ENCODE results near the gene KYNU.

Gene KYNU

DNA sequence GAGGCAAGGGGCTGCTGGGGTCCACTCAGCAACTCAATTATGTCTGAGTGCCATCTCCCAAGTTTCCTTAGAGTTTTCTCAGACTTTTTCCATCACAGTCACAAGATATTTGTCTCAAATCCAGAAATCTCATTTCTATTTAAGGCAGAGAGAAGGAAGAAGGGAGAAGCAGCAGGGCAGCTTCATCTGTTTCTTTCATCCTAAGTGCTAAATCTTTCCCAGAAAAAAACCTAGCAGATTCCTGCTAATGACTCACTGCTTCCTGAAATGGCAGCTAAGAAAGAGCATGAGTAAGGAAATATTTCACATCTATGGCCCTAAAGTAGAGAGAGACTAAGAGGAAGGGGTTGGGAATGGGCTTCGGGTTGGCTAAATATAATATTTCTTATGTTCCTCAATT is 88.0 kb downstream of the KYNU start:
- DNase-seq (ENCODE audit: low read depth), result no peak

DNA sequence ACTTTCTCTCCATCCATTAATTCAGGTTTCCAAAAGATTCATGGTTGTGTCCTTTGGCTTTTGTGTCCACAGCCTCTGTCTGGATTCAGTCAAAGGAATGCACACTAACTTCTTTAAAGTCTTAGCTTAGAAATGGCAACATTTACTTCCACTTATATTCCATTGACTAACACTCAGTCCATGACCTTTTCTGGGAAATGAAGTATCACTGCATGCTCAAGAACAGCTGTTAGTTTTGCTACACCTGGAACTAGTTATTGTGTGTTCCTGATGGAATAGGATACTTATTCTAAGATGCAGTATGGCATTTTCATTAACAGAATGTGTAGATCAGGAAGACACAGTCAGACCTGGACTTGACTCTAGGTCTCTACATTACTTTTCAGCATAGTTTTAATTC is 88.8 kb downstream of the KYNU start:
- DNase-seq (ENCODE audit: low read depth), result no peak

DNA sequence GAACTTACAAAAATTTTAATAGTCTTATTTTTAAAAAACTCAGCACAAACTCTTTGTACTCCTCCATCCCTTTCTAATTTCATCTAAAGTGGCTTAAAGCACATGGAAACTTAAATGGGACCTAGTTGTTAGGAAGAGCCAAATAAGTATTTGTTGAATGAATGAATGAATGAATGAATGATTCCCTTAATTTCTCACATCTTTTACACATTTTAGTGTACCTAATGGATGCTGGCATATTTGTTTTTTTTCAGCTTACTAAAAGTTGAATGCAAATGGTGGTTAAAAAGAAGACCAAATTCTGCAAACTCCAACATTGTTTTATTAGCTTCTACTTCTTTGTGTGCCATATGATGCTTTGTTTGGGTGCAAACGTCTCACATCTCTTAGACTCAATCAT is 89.6 kb downstream of the KYNU start:
- DNase-seq (ENCODE audit: low read depth), result no peak

DNA sequence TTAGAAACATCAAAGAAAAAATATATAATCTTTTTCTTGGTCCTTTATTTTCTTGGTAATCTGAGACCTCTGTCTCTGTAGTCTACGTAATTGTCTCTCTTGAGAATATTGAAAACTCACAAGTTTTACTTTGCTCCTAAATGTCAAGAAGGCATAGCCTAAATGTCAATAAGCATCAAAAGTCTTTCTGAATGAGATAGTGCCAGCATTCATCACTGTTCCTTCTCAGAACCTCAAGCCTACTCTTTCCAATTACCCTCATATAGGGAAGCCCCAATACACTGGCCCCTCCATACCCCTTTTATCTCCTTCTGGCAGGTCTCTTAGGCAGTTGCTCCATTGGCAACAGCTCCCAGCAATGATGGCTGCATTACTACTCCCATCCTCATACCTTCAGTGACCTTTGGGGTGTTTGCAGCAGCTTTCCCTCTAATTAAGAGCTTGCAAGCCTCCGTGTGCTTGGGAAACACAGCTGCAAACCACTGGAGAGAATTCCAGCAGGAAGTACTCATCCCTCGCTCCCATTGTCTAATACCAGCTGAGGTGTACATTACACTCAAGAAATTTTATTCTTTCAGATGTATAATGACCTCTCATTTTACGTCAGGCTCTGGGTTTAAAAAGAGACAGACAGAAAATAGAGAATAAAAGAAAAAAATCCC is 95.8 kb downstream of the KYNU start:
- no peak for DNase-seq (ENCODE audit: low read depth)

DNA sequence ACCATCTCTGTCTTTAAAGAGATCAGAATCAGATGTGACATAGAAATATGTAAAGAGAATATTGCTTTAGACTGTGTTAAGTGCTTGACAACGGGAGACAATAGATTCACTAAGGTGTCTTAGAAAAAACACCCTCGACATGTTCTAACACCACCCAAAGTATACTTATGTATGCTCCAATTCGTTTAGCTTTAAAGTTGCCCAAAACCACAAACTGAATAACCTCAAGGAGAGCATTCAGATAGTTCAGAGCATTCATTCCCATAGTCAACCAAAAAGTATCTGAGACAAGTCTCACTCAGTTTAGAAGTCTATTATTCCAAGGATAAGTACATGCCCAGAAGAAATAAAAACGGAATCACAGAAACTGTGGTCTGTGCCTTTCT is 96.4 kb downstream of the KYNU start:
- DNase-seq (ENCODE audit: low read depth), result no peak

DNA sequence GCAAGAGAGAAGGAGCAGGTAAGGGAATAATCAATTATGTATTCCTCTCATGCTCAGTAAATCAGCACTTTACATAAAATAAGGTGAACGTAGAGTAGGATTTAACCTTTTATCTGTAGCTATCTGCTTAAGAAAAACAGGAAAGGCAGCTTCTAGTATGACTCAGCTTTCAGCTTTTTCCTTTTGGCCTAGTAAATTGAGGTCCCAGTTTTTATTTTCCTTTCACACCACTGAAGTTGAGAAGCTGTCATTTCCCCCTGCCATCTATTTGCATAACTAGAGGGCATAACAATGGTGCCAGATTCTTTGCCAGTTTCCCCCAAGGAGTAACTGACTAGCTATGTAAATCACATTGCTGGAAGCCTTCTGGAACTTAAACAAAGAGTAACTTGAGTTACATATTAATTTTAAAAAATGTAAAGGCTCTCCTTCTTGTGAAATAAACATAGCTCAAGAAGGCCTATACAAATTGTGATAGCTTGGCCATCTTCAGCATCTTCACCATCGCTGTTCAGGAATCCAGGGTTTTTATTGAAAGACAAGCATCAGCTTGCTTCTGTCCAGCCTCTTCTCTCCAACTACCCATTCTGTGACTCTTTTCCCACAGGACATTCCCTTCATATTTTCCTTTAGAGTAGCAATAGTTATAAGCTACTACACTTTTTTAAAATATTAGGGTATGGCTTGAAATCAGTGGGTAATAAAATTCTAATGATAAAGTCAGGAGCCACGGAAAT is 97.0 kb downstream of the KYNU start:
- DNase-seq (ENCODE audit: low read depth), result no peak

DNA sequence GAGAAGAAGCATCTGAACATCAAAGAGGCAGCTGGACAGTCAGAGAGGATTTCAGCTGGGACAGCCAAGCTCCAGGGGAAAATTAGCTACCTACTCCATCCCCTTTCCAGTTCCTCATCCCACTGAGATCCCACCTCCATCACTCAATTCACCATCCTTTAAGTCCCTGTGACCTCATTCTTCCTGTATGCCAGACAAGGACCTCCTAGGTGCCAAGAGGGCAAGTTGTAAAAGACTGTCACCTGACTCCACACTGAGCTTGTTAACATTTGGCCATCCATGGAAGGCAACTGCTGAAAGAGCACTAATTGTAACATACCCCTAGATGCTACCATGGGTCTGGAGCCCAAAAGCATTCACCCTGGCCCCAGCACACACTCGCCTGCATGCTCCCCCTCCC is 97.8 kb downstream of the KYNU start:
- no peak for DNase-seq (ENCODE audit: low read depth)

DNA sequence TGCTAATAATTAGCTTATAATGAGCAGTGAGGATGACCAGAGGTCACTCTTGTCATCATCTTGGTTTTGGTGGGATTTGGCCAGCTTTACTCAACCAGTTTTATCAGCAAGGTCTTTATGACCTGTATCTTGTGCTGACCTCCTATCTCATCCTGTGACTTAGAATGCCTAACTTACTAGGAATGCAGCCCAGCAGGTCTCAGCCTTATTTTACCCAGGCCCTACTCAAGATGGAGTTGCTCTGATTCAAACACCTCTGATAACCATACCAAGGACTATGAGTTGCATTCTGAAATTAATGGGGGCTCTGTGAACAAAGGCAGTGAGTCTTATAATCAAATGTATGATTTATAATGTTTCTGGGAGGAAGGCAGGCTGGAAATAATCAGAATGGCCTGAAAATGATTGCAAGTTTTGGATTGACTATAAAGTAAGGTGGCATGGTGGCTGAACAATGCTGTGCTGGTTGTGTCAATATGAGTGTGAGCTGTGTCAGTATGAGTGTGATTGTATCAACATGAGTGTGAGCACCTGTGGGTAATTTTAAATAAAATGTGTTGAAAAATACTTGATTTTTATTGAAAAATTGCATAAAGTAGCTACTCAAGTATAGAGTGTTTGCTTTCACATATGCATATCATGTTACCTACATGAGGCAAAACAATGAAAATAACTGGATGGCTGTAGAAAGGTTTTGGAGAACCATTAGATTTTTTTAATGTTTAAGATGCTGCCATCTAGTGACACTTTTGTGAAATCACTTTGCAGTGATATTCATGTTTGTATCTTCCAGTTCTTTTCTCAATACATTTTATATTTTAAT is 103.0 kb downstream of the KYNU start:
- DNase-seq (ENCODE audit: low read depth), result no peak

DNA sequence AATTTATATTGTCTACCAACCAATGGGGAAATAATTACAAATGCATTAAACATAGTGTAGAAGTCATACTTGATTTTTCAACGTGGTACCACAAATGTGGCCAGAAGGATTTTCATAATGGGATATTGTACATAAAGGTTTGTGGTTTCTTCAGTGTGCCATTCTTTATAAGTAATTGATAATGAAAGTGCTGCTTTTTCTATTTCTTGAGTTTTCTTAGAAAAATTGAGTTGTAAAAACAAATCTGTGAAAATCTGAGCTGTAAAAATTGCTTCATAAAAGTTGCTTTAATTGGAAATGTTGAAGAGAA is 103.6 kb downstream of the KYNU start:
- DNase-seq (ENCODE audit: low read depth), result no peak

DNA sequence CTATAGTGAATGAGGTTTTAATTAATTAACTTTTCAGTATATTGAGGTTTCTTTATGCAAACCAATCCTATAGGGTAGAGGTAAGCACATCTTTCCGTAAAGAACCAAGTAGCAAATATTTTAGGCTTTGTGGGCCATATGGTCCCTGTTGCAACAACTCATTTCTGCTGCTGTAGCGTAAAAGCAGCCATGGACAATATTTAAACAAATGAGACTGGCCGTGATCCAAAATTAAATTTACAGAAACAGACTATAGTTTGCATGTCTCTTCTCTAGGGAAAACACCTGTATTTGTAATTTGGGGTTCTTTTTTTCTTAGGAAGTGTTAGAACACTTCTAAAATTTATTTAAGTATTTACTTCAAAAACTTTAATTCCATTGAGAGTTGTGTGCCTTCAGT is 104.3 kb downstream of the KYNU start:
- DNase-seq (ENCODE audit: low read depth), result no peak

DNA sequence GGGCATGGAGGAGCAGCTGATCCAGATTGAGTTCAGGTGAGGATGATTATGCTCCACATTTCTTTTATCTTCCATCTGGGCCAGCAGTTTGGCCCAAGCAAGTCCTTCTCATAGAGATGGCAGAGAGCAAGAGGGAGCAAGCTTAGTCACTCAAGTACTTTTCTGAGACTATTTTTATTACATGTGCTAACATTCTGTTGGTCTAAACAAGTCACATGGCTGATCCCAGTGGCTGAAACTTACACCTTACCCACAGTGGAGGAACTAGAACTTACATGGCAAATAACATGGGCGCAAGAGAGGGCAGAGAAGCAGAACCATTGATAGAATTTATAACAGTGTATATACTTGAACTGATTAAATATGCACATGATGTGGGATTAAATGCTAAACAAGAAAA is 105.7 kb downstream of the KYNU start:
- no peak for DNase-seq (ENCODE audit: low read depth)

DNA sequence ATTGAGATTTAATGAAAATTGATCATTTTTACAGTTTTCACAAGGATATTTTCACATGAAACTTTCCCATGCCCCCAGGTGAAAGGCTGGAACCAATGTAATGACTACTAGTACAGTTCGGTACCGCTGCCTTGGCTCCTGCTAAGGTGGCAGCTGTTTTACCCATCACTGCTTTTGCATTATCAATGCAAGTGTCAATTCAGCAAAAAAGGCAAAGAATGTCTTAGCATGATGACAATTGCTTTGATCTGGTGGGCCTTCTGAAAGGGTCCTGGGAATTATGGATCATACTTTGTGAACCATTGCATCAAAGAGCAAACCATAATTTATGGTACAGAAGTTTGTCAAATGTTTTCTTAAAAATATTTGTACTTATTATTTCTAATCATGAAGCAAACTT is 107.2 kb downstream of the KYNU start:
- no peak for DNase-seq (ENCODE audit: low read depth)

DNA sequence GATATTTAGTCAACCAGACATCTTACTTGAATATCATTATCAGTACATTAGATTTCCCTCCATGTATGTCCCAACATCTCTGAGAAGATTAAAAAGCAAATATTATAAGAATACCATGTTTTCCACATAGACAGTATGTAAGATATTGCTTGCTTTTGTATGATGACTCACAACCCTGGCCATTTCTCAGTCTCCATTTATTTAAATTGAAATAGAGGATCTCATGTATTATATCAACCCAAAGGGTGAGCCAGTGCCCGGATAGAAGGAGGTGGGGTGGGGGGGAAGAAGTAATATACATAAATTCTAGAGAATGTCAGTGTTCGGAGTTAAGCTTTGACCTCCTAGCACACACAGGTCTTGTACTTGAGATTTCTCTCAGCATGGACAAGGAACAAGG is 109.6 kb downstream of the KYNU start:
- DNase-seq (ENCODE audit: low read depth), result no peak

DNA sequence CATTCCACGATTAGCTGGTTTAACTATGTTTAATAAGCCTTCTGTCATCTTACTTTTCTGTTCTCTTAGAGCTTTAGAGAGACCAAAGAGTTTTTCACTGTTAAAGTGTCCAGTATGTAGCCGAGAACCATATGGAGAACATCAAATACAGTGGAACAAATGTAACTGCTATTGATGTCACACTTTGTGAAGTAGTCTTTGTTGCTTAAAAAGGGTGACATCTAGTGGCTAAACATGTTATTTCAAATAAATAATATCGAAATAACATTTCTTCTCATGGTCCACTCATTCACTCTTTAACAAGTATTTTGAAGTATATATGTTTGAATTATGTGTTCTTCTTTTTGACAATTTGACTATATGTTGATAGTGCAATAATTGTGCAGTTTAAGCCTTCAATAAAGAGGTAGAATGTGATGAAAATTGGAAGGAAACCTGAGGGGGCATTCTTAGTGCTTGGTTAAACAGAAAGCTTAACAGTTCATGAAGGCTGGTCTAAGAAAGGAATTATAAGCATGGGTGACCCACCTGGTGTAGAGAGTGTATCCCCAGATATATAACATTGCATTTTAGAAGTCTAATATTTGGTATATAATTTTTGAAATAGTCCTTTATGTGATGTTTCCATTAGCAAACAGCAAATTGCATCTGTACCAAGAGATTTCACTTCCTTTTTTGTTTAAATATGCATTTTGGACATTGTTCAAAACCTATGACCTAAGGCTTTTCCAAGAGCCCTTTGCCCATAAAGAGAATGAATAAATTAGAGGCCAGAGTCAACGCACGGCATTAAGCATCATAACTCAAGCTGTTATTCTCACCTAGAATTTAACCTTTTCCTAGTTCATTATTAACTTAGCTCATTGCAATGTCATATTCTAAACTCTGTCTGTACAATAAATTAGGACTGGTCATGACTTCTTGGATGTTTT is 112.1 kb downstream of the KYNU start:
- DNase-seq (ENCODE audit: low read depth), result no peak

DNA sequence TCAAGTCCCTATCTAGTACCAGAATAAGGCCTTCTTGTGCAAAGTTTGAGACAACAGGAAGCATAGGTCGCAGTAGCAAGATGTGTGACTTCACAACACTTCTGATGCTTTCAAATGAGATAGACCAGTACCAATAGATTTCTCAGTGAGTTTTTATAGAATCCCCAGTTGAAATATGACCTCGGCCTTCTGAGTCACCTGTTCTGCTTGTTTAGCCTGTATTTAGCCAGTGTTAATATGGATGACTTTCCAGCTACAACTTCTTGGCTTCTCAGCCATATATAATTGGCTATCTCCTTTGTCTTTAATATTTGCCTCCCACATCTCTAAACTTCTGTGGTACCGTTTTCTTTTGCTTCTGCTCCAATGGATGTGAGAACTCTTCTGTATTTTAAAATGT is 113.8 kb downstream of the KYNU start:
- DNase-seq (ENCODE audit: low read depth), result no peak

DNA sequence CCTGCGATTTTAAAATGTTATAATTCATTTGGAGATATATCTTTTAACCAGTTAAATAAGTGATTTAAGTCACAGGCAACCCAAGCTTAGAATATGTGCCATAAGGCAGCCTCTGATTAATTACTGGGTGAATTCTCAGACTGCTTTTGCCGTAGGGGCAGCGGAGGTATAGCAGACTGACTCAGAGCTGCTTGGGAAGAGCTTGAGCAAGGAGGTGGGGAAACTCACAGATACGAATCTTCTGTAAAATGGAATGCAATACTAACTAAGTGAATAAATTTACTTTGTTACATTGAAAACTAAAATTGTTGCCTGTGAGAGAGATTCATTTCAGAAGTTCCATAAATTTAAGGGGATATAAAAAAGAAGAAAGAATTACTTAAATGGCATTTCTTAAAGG is 115.4 kb downstream of the KYNU start:
- DNase-seq (ENCODE audit: low read depth), result no peak

DNA sequence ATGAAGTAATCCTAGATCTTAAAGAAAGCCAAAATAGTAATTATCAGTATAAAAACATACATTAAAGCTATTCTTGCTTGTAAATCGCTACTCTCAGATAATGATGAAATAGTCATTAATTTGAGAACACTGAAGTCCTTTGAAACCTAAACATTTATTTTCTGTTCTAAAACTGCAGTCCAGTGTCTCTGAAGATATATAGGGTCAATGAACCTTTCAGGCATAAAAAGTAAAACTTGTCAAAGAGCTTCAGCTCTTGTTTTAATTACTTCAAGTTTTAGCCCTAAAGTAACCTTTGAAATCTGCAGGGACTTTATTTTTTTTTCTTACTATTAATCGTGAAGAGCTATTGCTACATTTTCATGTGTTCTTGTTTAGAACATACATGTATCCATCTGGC is 116.3 kb downstream of the KYNU start:
- no peak for DNase-seq (ENCODE audit: low read depth)

DNA sequence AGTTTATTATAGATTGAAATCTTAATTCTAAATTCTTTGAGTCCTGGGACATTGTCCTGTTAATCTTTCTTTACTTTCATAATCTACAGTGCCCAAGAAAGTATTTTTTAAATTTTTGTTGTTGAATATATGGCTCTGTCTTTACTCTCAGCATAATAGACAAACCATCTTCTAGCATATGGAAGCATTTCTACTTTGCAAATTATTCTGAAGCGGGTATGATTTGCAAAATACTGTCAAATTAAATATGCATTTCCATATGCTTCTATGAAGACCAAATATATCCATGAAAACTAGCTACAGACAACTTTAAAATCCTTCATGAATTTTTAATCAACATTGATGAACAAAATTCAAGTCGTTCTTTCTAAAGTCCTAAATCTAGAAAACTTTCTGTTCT is 117.2 kb downstream of the KYNU start:
- DNase-seq (ENCODE audit: low read depth), result no peak

DNA sequence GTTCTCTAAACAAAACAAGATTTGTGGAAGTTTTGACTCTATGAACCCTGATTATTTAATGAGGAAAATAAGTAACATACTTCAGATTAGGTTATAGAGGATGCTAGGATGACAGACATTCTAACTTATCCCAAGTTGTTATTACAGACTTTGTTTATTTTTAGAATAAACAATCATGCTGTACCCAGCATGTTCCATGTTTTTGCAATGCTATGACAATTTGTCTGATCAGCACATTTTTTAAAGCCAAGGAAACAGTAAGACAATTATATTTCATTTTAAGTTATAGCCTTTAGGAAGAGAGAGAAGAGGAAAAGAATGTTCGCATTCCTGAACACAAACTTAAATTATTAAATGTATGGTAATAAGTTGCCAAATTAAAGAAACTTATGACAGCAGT is 119.8 kb downstream of the KYNU start:
- DNase-seq (ENCODE audit: low read depth), result no peak

DNA sequence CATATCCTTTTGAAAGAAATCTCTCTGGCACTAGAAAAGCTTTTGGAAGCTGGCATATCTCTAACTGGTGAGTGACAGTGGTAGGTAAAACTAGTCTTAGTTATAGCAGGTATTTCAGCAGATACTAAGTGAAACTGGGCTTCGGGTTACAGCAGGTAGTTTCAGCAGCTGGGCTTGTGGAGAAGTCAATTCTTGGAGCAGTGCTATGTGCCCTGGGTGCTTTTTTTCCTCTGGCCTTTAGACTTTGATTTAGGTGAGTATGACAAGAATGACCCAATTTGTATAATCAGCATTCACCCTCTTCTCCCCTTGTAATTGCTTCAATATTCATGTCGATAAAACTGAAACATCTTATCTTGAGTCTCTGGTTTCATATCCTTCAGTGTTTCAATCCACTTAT is 123.1 kb downstream of the KYNU start:
- no peak for DNase-seq (ENCODE audit: low read depth)

DNA sequence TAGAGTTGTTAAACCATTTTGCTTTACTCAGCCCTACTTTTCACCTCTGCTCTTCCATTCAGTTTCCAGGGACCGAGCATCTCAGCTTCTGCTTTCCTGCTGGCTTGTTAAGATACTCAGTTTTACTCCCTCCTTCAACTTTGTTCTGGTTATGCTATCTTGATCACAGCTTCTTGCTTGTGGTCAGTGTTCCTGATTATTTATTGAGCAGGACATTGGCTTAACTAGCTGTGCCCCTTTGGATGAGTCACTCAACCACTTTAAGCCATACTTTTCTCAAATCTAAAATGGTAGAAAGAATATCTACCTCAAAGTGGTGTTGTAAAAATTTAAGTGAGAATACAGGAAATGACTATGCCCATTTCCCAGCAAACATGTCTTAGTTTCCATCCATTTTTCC is 124.0 kb downstream of the KYNU start:
- DNase-seq (ENCODE audit: low read depth), result no peak

DNA sequence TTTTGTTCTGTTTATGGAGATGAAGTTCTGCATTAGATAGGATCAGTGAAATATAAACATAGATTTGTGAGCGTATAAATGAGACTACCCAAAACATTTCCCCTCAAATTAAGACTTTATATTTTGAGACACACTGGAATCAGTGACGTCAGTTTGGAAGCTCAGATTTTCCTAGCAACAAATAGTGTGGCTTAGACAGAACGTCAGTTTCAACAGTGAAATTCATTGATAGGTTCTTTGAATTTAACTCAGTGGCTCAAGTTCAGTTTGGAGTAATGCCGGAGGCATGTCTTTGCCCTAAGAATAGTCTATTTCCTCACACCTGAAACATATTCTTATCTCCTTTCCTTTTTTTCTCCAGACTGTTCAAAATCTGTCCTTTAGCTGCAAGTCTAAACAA is 138.2 kb downstream of the KYNU start:
- no peak for DNase-seq (ENCODE audit: low read depth)

Data from GM04503 (cell line).